Loucy (cell line): ENCODE data around the gene MIR17HG.
A peak's percentile ranks its signal among the peaks of the same experiment; 100 is the strongest.

Experiments
- H2AFZ ChIP-seq: fragments of 200-600 bp; sonication (generic); 2 replicates; pipeline ENCODE4 v1.6.0; 2016; ENCODE audit warnings: antibody characterized with exemption, mild to moderate bottlenecking, low read length, moderate library complexity
- H3F3A ChIP-seq: fragments of 200-600 bp; 2 replicates; pipeline ENCODE4 v1.6.0; 2016; ENCODE audit warnings: antibody characterized with exemption, low read depth, mild to moderate bottlenecking
- H3K27me3 ChIP-seq: fragments of 200-600 bp; sonication (generic); 2 replicates; pipeline ENCODE4 v1.6.1; 2014; ENCODE audit warnings: low read length, mild to moderate bottlenecking; ENCODE audit not compliant: insufficient read depth, poor library complexity, severe bottlenecking
- H3K36me3 ChIP-seq: fragments of 200-600 bp; sonication (generic); 2 replicates; pipeline ENCODE4 v1.6.1; 2016; ENCODE audit warnings: low read length; ENCODE audit not compliant: insufficient read depth
- H3K4me1 ChIP-seq: fragments of 200-600 bp; sonication (generic); 2 replicates; pipeline ENCODE4 v1.5.1; 2014; ENCODE audit warnings: low read length, mild to moderate bottlenecking; ENCODE audit not compliant: insufficient read depth, poor library complexity, severe bottlenecking
- H3K4me2 ChIP-seq: fragments of 200-600 bp; sonication (generic); 2 replicates; pipeline ENCODE4 v1.6.0; 2014; ENCODE audit warnings: antibody characterized with exemption, low read length, low read depth, mild to moderate bottlenecking; ENCODE audit not compliant: poor library complexity, severe bottlenecking
- H3K4me3 ChIP-seq: fragments of 200-600 bp; sonication (generic); 2 replicates; pipeline ENCODE4 v1.5.1; 2014; ENCODE audit warnings: low read length, mild to moderate bottlenecking, mixed read lengths; ENCODE audit not compliant: poor library complexity, severe bottlenecking
- H3K79me2 ChIP-seq: fragments of 200-600 bp; sonication (generic); 2 replicates; pipeline ENCODE4 v1.6.1; 2014; ENCODE audit warnings: low read length; ENCODE audit not compliant: insufficient read depth
- H3K9ac ChIP-seq: fragments of 200-600 bp; sonication (generic); 2 replicates; pipeline ENCODE4 v1.6.0; 2014; ENCODE audit warnings: mild to moderate bottlenecking, low read depth, low read length, moderate library complexity; ENCODE audit not compliant: poor library complexity, severe bottlenecking
- H3K9me2 ChIP-seq: fragments of 200-600 bp; sonication (generic); replicated peaks from 2 replicates; pipeline ENCODE4 v1.6.1; 2016; ENCODE audit warnings: low read depth, low read length, mixed read lengths
- H3K9me3 ChIP-seq: fragments of 200-600 bp; sonication (generic); 2 replicates; pipeline ENCODE4 v1.6.1; 2014; ENCODE audit warnings: mild to moderate bottlenecking, antibody characterized with exemption, low read length, low read depth; ENCODE audit not compliant: insufficient read depth
- H4K20me1 ChIP-seq: fragments of 200-600 bp; sonication (generic); 2 replicates; pipeline ENCODE4 v1.6.0; 2014; ENCODE audit warnings: antibody characterized with exemption, low read length, mild to moderate bottlenecking; ENCODE audit not compliant: insufficient read depth, poor library complexity, severe bottlenecking
- CTCF ChIP-seq: fragments of 200-600 bp; sonication (generic); conservative IDR thresholded peaks from 2 replicates; pipeline ENCODE4 v1.5.1; 2014; ENCODE audit warnings: mild to moderate bottlenecking, antibody characterized with exemption, low read length
- EZH2phosphoT487 ChIP-seq: fragments of 200-600 bp; IDR thresholded peaks from 2 replicates; pipeline ENCODE4 v1.6.1; 2018; ENCODE audit warnings: antibody characterized with exemption, mild to moderate bottlenecking, moderate library complexity, borderline replicate concordance

MIR17HG gene

GRCh38 chr13:91397595-91397994 is 50.1 kb downstream of the MIR17HG start:
- H4K20me1 ChIP-seq = no peaks in the 10 kb centered on the region
- no peak overlapping the region for H3K4me3 ChIP-seq
- no peaks in the 10 kb centered on the region for H3K79me2 ChIP-seq
- no peaks in the 10 kb centered on the region for H3K27me3 ChIP-seq
- no peaks in the 10 kb centered on the region for H3K9me2 ChIP-seq
- H3K9me3 ChIP-seq = no peaks in the 10 kb centered on the region
- H3K36me3 ChIP-seq = no peaks in the 10 kb centered on the region
- no peaks in the 10 kb centered on the region for H3K4me1 ChIP-seq
- H3F3A ChIP-seq = no peaks in the 10 kb centered on the region
- no peak for TF ChIP-seq EZH2phosphoT487
- TF ChIP-seq CTCF = no peak
- H2AFZ ChIP-seq = no peak overlapping the region
- no peak overlapping the region for H3K4me2 ChIP-seq
- H3K9ac ChIP-seq = no peak overlapping the region

- no peaks in the 10 kb centered on the region for H3K27me3 ChIP-seq
- H3K9ac ChIP-seq = no peak within 1 kb of the TSS
- no peaks in the 10 kb centered on the region for H3K79me2 ChIP-seq
- no peaks in the 10 kb centered on the region for H3K36me3 ChIP-seq
- H3F3A ChIP-seq = no peaks in the 10 kb centered on the region
- H2AFZ ChIP-seq = peak within 1 kb of the TSS; percentile 49; the same call in 1 of the 2 replicates
- peak within 1 kb of the TSS; percentile 48 for H3K4me2 ChIP-seq
- H3K4me1 ChIP-seq = no peaks in the 10 kb centered on the region
- peak within 1 kb of the TSS; percentile 49 for H3K4me3 ChIP-seq
- H3K9me2 ChIP-seq = no peaks in the 10 kb centered on the region
- no peaks in the 10 kb centered on the region for H3K9me3 ChIP-seq
- TF ChIP-seq CTCF (no peak), EZH2phosphoT487 (no peak)
- H4K20me1 ChIP-seq = no peaks in the 10 kb centered on the region
Measured at GRCh38 chr13:91398413-91399188, 51.1 kb downstream of the MIR17HG start, which contains the start of gene GPC5. GPC5 (plus strand) TSS chr13:91398621.

- Histone ChIP-seq H4K20me1 (no peaks in the 10 kb centered on the region), H3K9me2 (no peaks in the 10 kb centered on the region), H3K9me3 (no peaks in the 10 kb centered on the region), H3K4me1 (no peaks in the 10 kb centered on the region), H3K9ac (no peak overlapping the region), H3K4me3 (no peak overlapping the region), H2AFZ (no peak overlapping the region), H3K27me3 (no peaks in the 10 kb centered on the region), H3F3A (no peaks in the 10 kb centered on the region), H3K4me2 (no peak overlapping the region), H3K36me3 (no peaks in the 10 kb centered on the region), H3K79me2 (no peaks in the 10 kb centered on the region)
- no peak for TF ChIP-seq EZH2phosphoT487
- TF ChIP-seq CTCF = no peak
Measured at GRCh38 chr13:91399189-91400062, 51.9 kb downstream of the MIR17HG start.
